ENCODE measurements around the gene ZBTB16.

Gene ZBTB16

DNA sequence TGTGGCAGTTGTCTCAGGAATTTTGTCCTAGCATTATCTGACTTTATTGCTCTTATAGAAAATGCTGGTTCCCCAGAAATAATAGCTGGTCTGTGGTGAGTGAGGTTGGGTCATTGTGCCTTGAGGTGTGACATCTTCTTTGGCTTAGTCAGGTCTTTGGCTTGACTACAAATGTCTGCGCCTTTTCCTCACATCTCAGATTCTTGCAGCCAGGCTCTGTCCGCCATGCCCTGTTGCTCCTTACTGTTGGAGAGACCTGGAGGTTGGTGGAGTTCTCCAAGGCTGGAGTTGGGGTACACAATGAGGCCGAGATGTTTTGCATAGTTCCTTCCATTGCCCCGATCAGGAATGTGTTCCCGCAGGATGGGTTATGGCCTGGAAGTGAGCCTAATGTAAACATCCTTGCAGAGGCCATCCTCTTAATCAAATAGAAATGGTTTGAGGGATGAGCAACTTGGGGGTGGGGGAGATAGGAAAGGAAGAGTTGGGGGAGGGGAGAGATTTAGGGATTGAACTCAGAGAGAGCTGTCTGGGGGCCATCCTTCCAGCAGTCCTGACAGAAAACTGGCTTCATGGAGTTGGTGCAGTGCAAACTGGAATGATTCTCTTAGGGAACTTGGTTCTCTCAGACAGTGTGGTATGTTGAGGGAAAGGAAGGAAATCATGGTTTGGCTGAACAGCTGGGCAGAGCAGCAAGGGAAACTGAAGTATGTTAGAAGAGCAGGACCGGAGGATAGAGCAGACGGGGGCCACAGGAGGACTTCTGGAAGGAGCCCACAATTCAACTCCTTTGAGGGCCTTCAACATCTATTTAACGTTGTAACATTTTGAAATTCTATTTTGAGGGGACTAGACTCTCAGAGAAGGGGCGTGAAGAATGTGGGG lies 49.9 kb downstream of the ZBTB16 start:
- no peak for DNase-seq

DNA sequence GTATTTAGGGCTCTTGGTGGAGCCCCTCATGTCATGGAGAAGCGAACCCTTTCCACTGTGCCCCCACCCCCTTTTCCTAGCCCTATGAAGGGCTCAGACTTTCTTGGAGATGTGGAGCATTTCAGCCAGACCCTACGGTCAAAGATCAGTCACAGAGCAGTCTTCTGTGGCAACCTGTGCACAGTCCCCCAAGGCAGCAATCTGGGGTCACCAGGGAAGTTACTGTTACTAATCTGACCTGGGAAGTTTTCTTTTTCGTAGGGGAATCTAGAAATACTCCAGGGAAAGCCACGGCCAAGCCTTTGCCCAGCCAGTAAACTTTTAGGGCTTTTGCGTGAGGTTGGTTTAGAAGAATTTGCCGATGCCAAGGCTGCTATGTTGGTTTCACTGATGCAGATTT lies 50.6 kb downstream of the ZBTB16 start:
- DNase-seq, result no peak

DNA sequence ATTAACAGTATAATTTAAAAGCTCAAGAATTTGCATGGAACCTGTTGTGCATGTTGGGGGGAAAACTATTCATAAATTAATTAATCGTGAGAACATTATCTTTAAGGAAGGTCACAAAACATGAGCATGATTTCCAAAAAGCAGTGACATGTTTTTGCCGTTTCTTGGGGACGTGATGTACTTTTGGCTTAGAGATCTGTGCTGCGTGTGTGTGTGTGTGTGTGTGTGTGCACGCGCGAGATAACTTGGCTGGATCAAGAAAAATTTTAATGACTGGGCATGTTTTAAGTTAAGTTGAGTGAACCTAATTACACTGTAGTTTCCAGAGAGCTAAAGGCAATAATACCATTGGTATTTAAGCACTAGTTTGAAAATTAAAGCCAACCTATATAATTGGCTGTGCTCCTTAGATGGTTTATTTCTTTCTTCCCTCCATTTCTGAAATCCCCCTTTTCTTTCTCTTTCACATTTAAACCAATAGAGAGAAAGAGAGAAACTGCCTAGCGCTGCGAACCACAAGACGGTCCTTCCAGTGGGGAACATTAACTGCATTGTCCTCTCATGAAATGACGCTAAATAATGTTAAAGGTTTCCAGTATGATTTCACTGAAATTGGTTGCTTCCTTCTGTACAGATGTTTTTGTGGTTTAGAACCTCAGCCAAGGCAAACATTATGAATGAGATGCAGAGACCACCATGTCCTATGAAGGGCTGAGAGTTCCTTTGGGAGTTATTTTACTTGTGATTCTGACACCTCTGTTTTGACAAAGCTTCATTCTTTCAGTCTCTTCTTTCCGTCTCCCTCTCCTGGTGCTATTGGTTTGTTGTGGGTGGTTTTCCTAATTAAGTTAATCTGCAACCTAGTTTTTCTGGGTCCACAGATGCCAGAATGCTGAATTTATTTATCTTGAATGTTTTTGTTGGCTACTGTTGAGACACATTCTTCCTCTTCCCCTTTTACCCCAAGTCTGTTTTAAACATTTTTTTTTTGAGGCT lies 51.7 kb downstream of the ZBTB16 start:
- DNase-seq, result no peak

DNA sequence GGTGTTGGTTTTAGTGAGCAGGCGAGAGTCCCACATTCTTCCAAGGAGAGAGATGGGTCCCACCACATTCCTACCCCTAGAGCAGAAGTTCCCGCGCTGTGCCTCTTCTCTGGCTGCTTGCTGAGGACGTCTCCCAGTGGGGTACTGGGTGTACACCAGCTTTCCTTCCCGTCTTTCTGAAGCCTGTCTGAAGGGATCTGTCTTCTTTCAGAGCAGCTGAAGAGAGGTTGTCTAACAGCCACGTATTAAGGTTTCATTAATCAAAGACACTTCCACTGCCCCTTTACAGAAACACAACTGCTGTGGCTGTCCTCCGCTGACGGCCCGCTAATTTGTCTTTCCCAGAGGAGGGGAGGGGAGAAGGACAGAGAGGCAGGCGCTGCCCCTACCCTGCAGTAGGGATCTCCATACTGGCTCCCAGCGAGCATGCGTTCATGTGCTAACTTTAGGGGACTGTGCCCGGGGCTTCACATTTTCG lies 56.0 kb downstream of the ZBTB16 start:
- DNase-seq, result no peak

DNA sequence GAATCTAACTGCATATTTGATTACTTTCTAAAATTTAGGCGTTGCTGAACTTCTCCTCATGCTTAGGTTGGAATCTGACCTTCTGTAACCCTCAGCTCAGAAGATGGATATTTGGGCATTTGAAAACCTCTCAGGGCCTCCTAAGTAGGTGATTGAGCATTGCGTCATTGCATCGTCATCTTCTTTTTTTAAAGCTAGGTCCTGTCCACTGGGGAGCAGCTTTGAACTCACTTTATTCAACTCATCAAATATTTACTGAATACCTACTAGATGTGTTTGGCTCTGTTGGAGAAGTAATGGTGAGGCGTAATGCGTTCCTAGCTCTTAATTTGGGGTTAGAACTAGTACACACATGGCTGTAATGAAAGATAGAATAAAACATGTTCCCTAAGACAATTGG lies 56.8 kb downstream of the ZBTB16 start:
- no peak for DNase-seq

DNA sequence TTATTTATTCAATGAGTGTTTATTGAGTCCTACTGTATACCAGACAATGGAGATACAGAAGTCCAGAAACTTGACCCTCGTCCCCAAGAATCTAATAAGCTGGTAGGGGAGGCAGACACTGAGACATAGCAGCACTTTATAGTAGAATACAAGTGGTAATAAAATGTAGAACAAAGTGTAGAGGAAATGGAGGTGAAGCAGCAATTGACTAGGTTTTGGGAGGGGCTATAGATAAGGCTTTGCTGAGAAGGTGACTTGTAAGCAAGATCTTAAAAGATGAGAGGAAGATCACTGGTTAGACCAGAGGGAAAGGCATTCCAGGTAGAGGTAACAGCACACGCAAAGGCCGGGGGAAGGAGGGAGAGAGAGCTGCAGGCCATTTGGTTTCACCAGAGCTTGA lies 57.3 kb downstream of the ZBTB16 start:
- DNase-seq, result no peak

DNA sequence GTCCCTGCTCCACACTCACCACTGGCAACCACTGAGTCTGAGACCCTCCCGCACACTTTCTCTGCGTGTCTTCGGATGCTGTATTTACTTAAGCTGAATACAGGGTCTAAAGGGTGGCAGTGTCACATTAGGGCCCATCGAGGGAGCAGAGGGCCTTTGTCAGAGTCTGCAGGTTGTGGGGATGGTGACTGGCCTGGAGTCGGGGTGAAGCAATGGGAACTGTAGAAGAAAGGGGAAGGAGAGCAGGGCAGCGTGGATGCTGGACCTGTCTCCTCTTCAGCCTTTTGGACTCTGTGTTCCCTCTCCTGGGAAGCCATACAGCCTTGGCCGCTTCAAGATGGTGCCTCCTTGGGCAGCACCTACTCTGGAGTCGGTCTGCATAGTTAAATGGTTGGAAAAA lies 61.1 kb downstream of the ZBTB16 start:
- no peak for DNase-seq

DNA sequence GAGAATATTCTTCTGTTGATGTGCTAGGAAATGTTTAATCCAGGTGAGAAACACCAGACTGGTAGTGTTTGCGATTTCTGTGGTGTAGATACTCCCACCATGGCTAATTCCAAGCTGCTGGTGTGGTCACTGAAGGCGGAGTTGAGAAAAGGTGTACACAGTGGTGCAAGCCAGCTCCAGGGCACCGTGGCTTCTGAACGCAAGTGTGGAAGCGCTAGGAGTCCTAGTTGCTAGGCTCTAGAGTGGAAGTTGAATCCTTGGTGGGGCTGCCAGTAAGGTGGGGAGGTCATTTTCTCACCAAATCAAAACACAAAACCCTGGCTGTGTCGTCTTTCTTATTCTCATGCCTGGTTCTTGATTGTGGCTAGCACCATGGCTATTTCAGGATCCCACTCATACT lies 61.6 kb downstream of the ZBTB16 start:
- DNase-seq, result no peak

DNA sequence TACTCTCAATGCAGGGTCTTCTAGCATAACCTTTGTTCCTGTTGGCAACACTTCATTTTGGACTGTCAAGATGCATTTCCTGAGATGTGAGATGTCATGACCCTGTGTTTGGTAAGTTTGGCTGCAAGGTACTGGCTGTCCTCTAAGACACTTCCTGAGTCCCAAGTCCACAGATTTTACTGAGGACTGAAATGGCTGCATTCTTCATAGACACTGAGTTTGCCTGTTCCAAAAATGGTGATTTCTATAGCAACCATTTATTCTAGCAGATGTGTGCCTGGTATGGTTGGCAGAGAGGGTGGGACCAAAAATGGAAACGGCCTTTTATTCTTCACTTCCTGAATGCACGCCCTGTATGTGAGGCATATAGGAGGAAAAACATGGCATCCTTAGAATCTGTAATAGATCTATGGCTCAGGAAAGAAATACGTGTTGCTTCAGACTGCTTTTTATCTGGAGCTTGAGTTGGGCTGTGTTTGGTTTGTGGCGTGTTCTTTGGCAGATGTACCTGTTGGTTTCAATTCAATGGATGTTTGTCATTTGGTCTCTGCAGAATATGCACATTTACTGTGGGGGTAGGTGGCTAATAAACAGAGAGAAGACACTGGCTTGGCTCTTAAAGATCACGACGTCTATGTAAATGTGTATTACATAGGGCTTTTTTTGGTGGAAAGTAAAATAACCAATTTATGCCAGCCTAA lies 62.4 kb downstream of the ZBTB16 start:
- no peak for DNase-seq

DNA sequence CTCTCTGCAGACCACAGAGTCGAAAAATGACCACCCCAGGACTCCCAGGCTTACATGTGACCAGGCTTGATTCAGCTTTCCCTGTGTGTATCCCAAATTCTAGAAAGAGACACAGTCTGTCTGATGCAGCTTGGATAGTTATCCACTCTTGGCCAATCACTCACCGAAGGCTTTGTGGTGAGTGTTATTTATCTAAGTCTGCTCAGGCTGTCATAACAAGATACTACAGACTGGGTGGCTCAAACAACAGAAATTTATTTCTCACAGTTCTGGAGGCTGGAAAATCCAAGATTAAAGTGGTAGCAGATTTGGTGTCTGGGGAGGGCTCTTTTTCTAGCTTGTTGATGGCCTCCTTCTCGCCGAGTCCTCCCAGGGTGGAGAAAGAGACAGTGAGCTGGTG lies 63.2 kb downstream of the ZBTB16 start:
- no peak for DNase-seq

DNA sequence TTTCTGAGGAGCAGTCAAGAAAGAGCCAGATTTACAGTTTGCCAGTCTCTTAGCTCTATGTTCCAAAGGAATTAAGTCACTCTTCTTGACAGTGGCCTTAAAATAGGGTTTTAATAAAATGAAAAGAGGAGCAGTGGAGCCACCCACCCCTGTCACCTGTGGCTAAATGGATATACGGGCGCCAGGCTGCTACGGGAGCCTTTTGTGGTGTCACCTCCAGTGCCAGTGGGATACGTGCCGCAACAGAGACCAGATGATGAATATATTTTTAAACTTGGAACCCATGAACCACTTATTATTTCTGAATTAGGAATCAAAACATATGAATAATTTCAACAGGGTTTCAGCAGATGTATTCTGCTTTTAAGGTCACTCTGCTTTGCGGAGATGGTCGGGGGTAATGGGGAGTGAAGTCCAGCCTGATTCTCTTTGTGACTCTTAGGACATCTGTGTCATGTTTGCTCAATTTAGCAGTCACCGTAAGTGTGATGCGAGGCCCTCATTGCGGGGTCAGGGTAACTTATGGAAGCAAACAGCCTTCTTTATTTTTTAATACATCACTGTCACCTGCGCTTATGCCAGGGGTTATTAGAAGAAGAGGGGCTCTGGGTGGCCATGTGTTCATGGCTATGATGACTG lies 64.3 kb downstream of the ZBTB16 start:
- no peak for DNase-seq

DNA sequence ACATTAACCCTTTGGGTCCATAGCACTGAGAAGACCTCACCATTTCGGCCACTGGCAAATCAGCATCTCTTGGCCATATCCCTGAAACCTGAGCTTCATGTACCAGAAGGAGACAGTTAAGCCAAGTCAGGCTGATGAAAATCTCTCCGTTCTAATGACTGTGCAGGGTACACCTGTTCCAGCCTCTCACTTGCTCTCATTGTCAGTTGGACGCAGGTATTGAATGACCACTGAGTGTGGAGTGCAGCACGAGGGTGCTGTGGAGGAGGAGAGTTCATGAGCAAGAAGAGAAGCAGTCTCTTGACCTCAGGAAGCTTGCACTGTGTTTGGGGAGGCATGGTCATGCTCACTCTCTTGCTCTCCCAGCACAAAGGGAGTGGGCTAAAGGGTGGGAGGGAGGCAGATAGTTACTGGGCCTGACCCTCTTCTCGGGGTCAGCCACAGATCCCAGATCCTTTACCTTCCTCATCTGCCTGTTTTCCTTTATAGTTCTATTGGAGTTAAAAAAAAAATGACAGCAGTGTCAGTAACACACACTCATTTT lies 65.2 kb downstream of the ZBTB16 start:
- no peak for DNase-seq

DNA sequence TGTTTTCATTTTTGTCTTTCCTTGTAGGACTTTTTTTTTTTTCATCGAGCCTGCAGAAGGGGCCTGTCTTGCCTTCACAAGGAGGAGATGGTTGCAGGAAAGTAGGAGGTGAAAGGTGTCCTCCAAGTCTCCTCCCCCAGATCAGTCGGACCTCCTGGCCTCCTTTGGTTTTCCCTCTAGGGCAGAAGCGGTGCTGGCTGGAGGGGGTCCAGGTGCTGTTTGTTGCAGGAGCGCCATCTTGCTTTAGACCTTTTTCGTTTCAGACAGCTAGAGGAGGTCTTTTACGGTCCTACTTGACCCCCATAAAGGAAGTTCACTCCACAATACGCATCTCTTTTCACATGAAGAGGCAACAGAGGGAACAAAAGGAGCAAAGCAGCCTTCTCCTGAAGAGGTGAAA lies 66.0 kb downstream of the ZBTB16 start:
- DNase-seq, result no peak

DNA sequence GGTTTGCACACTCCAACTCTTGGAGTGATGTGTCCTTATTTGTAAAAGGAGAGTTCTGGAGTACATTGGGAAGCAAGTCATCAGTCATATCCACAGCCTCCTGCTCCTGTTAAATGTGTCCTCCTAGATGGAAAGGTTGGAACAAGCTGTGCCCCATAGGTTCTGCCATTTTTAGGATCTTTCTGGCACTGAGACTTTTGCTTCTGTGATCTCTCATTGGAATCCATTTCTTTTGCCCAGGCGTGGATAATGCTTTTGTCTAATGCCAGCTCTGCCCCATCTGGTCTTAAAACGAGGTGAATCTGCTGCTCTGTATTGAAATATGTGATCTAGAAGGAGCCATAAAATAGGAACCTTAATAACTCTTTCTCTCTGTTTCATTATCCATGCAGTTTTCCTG lies 66.4 kb downstream of the ZBTB16 start:
- no peak for DNase-seq

DNA sequence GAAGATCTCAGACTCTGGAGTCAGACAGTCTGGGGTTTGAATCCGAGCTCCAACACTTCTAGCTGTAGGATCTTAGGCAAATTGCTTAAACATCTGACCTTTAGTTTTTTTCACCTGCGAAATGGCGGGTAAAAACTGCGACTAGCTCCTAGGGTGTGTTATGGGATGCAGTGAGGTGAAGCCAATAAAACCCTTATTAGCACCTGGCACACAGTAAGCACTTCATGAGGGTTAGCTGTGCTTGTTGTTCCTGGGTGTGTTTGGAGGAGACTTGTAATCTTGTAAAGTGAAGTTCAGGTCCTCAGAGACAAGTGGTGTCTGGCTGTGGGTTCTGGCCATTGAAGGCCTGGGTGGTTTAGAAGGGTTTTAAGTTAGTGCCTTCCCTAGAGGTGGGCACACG lies 68.9 kb downstream of the ZBTB16 start:
- DNase-seq, result no peak

DNA sequence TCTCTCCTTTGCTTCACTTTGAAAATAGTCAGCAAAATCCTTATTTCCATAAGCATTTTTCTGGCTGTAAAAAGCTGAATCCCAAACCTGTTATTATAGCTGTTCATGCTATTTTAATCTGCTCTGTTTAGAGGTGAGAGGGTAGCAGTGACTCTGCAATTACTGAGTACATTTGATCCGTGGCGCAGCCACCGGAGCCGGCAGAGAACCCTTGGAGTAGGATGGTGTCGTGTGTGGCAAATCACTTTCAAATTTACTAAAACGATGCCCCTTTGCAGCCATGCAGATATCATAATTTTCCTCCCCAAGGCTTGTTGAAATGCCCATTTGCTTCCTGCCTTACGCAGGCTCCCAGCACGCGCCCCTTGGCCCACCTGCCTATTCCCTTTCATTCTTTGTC lies 69.6 kb downstream of the ZBTB16 start:
- no peak for DNase-seq

DNA sequence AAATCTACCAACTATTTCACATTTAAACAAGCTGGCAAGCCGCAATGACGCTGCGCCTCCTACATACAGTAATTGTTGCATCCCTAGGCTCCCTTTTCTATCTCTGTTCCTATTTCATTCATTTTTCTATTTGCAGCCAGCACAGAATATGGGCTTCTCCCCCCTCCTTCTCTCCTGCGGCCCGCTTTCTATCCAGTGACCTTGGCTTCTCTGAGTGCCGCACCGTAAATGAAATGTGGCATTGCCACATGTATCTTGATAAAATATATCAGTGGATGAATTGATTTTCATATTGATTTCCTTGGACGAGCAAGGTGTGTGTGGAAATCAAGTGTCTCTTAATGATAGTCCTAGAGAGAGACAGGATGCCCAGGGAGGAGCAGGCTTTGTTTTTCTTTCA lies 70.2 kb downstream of the ZBTB16 start:
- no peak for DNase-seq

DNA sequence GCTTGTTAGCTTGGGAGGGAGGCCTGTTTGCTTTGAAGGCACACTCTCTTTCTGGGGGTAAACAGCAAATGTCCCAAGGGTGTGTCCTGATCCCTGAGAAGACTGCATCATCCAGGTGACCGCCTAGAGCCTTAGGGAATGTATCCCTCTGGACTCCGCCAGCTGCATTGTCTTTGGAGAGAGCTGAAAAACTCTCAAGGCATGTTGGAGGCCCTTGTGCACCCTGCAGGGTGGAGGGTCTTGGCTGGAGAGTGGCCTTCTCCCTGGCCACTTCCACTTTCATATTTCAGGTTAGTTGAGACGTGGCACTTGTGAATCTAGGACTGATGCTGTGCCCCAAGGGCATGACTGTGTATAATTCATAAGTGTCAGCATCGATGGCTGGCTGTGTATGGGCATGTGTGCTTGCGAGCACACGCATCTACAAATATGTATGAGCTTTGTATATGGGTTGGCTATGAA lies 70.6 kb downstream of the ZBTB16 start:
- no peak for DNase-seq

DNA sequence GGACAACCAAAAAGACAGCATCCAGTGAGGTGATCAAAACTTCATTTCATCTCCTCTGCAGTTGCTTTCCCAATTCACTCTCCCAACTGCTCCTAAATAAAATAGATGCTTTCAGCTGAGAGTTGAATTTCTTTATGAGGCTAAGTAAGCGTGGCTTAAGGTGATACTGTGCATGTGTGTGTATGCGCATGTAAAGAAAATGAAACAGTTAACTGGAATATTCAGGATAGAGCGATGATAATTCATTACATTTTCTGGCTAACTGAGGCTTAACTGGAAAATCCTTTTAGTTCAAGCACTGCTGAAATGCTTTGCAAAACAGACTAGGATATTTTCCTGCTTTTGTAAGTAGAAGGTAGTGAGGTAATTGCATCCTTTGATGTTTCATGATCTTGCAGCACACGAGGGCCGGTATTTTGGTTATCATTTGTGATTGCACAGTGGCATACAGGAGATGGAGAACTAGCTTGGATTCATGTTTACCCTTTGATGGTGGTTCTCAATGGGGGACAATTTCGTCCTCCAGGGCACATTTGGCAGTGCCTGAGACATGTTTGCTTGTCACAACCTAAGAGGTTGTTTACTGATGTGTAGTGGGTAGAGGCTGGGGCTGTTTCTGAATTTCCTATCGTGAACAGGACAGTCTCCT lies 71.2 kb downstream of the ZBTB16 start:
- no peak for DNase-seq

DNA sequence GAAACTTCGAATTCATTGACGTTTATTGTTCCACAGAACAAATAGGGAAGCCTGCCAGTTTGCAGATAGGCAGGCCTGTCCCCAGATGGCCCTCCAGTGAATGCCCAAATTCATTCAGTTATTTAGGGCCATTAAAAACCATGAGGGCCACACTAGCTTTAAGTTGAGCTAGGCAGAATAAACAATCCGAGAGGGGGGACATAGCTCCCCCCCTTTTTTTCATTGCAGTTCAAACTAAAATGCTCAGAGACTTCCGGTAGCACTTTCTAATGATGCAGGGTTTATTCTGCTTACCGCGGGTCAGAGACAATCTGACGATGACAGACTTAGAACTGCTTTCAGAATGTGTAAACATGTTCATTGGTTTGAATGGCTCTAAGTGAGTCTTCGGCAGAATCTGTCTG lies 72.0 kb downstream of the ZBTB16 start:
- peak in 1 of 5 donors; percentile 34 for DNase-seq

DNA sequence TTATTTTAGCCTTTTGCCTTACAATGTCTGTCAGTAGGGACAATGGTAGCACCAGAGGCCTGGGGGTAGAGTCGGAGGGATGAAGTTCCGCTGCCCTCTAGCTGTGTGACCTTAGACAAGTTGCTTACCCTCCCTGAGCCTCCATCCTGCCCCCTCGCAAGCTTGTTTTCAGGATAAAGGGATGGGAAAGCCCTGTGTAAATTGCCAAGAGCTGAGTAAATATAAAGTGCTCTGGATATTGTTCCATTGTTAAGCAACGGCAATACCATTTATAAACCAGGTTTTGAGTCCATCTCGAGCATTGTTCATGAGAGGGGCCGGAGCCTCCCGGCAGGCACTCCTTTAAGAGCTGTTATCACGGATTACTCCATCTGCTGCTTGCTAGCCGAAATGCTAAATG lies 72.9 kb downstream of the ZBTB16 start:
- DNase-seq, result no peak

Data from T-helper 1 cell (primary cell).